ENCODE measurements around the gene BLVRB. TPM values are rescaled to one million over a fixed set of nuclear protein-coding genes. Genes with fewer than 3 reads are reported as not detected.

The BLVRB gene
- total and polyA plus RNA-seq, 4 donors, result 132 to 1,243 (median 252) TPM

DNA sequence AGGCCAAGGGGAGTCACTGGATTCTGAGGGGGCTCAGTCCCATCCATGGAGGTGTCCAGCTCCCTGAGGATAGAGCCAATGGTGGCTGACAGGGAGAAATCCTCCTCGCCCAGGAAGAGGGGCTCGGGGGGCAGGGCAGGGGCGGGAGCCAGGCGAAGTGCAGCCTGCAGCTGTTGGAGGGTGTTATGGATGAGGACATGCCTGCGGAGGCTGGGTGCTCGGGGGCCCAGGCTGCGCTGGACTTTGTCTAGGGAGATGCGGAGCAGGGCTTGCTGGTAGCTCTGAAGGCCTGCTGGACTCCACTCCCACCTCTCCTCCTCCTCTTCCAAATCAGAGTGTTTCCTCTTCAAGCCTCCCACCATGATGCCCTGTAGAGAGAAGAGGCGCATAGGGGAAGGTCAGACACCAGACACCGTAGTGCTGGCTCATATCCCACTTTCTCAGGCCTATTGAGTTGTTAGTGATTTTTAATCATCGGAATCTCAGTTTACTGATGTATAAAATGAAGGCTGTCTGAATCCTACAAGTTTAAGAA lies 23.8 kb downstream of the BLVRB start:
- WGBS, result 88% methylated on average over 11 of the region's 11 CpGs
- Histone ChIP-seq H3K27me3 (ENCODE audit: control insufficient read depth in 4 of 4, insufficient read depth in 4 of 4, low read length in 3 of 4) (no peaks in the 10 kb centered on the region), H3K4me3 (ENCODE audit: low read depth in 1 of 3, low read length in 3 of 3) (no peak overlapping the region), H3K9me3 (ENCODE audit: control insufficient read depth in 4 of 4, low read length in 3 of 4) (no peaks in the 10 kb centered on the region), H3K36me3 (ENCODE audit: control insufficient read depth in 4 of 4, insufficient read depth in 3 of 4, low read depth in 1 of 4, low read length in 3 of 4) (peaks cover 8 to 18% (median 12%) of the 10 kb centered on the region in 4 donors), H3K27ac (ENCODE audit: low read depth in 1 of 2, low read length in 2 of 2) (no peak overlapping the region), H3K4me1 (ENCODE audit: control insufficient read depth in 4 of 4, insufficient read depth in 4 of 4, low read length in 3 of 4) (peaks cover 0 to 19% (median 13%) of the 10 kb centered on the region in 4 donors), H3K9ac (ENCODE audit: low read depth in 1 of 2, low read length in 2 of 2) (no peak overlapping the region)
- DNase-seq (ENCODE audit: low spot score), result no peak
- TF ChIP-seq ZBTB33 (IDR thresholded peaks at IDR 0.05) (no peak), RXRA (IDR thresholded peaks at IDR 0.05) (no peak), MAX (IDR thresholded peaks at IDR 0.05) (no peak), RAD21 (IDR thresholded peaks at IDR 0.05) (no peak)
- TF ChIP-seq, protein P1, sequence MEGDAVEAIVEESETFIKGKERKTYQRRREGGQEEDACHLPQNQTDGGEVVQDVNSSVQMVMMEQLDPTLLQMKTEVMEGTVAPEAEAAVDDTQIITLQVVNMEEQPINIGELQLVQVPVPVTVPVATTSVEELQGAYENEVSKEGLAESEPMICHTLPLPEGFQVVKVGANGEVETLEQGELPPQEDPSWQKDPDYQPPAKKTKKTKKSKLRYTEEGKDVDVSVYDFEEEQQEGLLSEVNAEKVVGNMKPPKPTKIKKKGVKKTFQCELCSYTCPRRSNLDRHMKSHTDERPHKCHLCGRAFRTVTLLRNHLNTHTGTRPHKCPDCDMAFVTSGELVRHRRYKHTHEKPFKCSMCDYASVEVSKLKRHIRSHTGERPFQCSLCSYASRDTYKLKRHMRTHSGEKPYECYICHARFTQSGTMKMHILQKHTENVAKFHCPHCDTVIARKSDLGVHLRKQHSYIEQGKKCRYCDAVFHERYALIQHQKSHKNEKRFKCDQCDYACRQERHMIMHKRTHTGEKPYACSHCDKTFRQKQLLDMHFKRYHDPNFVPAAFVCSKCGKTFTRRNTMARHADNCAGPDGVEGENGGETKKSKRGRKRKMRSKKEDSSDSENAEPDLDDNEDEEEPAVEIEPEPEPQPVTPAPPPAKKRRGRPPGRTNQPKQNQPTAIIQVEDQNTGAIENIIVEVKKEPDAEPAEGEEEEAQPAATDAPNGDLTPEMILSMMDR (IDR thresholded peaks at IDR 0.05; ENCODE audit: low read depth, low read length, missing input control), result no peak

GRCh38 chr19:40438284-40438683 lies 27.3 kb downstream of the BLVRB start:
- peaks cover 8 to 18% (median 12%) of the 10 kb centered on the region in 4 donors for H3K36me3 ChIP-seq (ENCODE audit: control insufficient read depth in 4 of 4, insufficient read depth in 3 of 4, low read depth in 1 of 4, low read length in 3 of 4)
- no peak overlapping the region for H3K4me3 ChIP-seq (ENCODE audit: low read depth in 1 of 3, low read length in 3 of 3)
- DNase-seq (ENCODE audit: low spot score), result no peak
- H3K27me3 ChIP-seq (ENCODE audit: control insufficient read depth in 4 of 4, insufficient read depth in 4 of 4, low read length in 3 of 4), result no peaks in the 10 kb centered on the region
- peaks cover 0 to 24% (median 13%) of the 10 kb centered on the region in 4 donors for H3K4me1 ChIP-seq (ENCODE audit: control insufficient read depth in 4 of 4, insufficient read depth in 4 of 4, low read length in 3 of 4)
- H3K9me3 ChIP-seq (ENCODE audit: control insufficient read depth in 4 of 4, low read length in 3 of 4), result no peaks in the 10 kb centered on the region
- no peak overlapping the region for H3K9ac ChIP-seq (ENCODE audit: low read depth in 1 of 2, low read length in 2 of 2)
- WGBS, result 97% methylated on average over 3 of the region's 3 CpGs
- no peak overlapping the region for H3K27ac ChIP-seq (ENCODE audit: low read depth in 1 of 2, low read length in 2 of 2)
- no peak for TF ChIP-seq MAX (IDR thresholded peaks at IDR 0.05)
- no peak for TF ChIP-seq ATF3 (IDR thresholded peaks at IDR 0.05)

GRCh38 chr19:40433391-40434216 lies 31.9 kb downstream of the BLVRB start:
- Histone ChIP-seq H3K27ac (ENCODE audit: low read depth in 1 of 2, low read length in 2 of 2) (peak overlapping the region; percentile 94 to 98), H3K4me3 (ENCODE audit: low read depth in 1 of 3, low read length in 3 of 3) (peak overlapping the region; percentile 51 to 75 (median 70)), H3K27me3 (ENCODE audit: control insufficient read depth in 4 of 4, insufficient read depth in 4 of 4, low read length in 3 of 4) (no peaks in the 10 kb centered on the region), H3K4me1 (ENCODE audit: control insufficient read depth in 4 of 4, insufficient read depth in 4 of 4, low read length in 3 of 4) (peaks cover 0 to 14% (median 13%) of the 10 kb centered on the region in 4 donors), H3K36me3 (ENCODE audit: control insufficient read depth in 4 of 4, insufficient read depth in 3 of 4, low read depth in 1 of 4, low read length in 3 of 4) (no peaks in the 10 kb centered on the region), H3K9me3 (ENCODE audit: control insufficient read depth in 4 of 4, low read length in 3 of 4) (no peaks in the 10 kb centered on the region), H3K9ac (ENCODE audit: low read depth in 1 of 2, low read length in 2 of 2) (peak overlapping the region; percentile 97 to 99)
- DNase-seq (ENCODE audit: low spot score), result peak; percentile 83
- WGBS, result 1% methylated on average over 50 of the region's 50 CpGs
- TF ChIP-seq, protein P1 (IDR thresholded peaks at IDR 0.05; ENCODE audit: low read depth, low read length, missing input control), result no peak
- TF ChIP-seq REST (IDR thresholded peaks at IDR 0.05) (peak; percentile 36), RXRA (IDR thresholded peaks at IDR 0.05) (peak in 1 of 2 donors; percentile 30), RAD21 (IDR thresholded peaks at IDR 0.05) (peak in 1 of 2 donors; percentile 7), HNF4G (IDR thresholded peaks at IDR 0.05) (peak; percentile 9), TAF1 (conservative IDR thresholded peaks at IDR 0.05) (peak; percentile 47), JUND (IDR thresholded peaks at IDR 0.05) (no peak), SP1 (IDR thresholded peaks at IDR 0.05) (peak; percentile 33), FOXA1 (IDR thresholded peaks at IDR 0.05) (no peak), YY1 (IDR thresholded peaks at IDR 0.05) (peak; percentile 94)

Measured in liver (tissue), 9 donors.